AG04450 (cell line): ENCODE data around the gene DEAF1. TPM values are rescaled to one million over a fixed set of nuclear protein-coding genes. Genes with fewer than 3 reads are reported as not detected.

Experiments used
- CTCF ChIA-PET: fragments of 300-600, 350-600 bp; formaldehyde crosslinking; extraction: SDS; loops from one replicate; lab custom pipeline; 2022; ENCODE audit warnings: antibody characterized with exemption, inconsistent platforms; lab: Charles Lee
- POLR2A ChIA-PET: fragments of 350-600 bp; formaldehyde crosslinking; extraction: SDS; loops from one replicate; lab custom pipeline; 2021; ENCODE audit warnings: antibody characterized with exemption, inconsistent platforms; lab: Yijun Ruan, JAX
- DNase-seq: peaks from one replicate; pipeline ENCODE4 v3.0.0-alpha.2; 2011; ENCODE audit warnings: low read depth, low spot score
- H3K27ac ChIP-seq: one replicate; pipeline ENCODE4 v1.5.1; 2012; ENCODE audit warnings: low read depth, low read length, control low read depth
- H3K27me3 ChIP-seq: one replicate; pipeline ENCODE4 v1.6.0; 2012; ENCODE audit warnings: low read length; ENCODE audit not compliant: control insufficient read depth, insufficient read depth
- H3K4me3 ChIP-seq: 2 replicates; pipeline ENCODE4 v1.5.1; 2011; ENCODE audit warnings: mild to moderate bottlenecking, low read depth, low read length, control low read depth
- H3K9me3 ChIP-seq: 2 replicates; pipeline ENCODE4 v1.5.1; 2012; ENCODE audit warnings: low read length; ENCODE audit not compliant: control insufficient read depth, insufficient read depth
- polyA plus RNA-seq: library from polyadenylated mRNA; depleted of rRNA; stranded (reverse); fragments of >200 nt; gene quantifications from 2 replicates; pipeline ENCODE4 v1.2.3, GENCODE V29; 2011
- TF ChIP-seq, protein P1 (sequence below): IDR thresholded peaks from 2 replicates; pipeline ENCODE4 v1.5.1; 2011; ENCODE audit warnings: low read depth, low read length, control low read depth, inconsistent platforms

The DEAF1 gene
- polyA plus RNA-seq, 1 experiment = 13.0 TPM

DNA sequence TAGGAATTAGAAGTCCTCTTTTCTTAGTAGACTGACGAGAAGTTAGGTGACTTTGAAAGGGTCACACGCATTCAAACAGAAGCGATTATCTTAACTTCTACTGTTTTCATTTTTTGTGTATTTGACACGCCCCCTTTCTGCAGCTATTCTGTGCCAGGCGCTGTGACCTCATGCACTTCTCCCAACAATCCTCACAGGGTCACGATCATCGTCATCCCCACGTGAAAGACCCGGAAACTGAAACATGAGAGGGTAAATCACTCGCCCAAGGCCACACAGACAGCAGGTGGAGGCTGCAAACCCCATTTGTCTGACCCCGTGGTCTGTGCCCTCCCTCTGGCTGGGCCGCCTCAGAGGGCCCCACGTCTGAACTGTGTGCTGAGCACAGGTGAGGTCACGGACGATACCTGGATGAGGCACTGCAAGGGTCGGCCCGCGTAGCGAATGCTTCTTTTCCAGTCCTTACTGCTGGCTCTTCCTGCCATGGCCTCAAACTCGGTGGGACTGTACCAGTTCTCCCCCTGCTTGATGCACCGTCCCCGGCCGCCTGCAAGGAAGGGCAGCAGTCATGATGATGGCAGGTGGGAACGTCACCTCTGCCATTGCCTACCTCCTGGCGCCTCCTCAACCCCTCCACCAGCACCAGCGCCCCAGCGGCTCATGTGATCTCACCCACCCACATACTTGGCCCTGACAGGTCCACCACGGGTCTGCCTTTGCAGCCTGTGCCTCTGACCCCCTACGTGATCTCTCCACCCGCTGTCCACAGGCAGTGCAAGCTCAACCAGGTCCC lies 8.4 kb downstream of the DEAF1 start:
- H3K27me3 ChIP-seq = no peaks in the 10 kb centered on the region
- H3K4me3 ChIP-seq = no peak overlapping the region
- TF ChIP-seq, protein P1, sequence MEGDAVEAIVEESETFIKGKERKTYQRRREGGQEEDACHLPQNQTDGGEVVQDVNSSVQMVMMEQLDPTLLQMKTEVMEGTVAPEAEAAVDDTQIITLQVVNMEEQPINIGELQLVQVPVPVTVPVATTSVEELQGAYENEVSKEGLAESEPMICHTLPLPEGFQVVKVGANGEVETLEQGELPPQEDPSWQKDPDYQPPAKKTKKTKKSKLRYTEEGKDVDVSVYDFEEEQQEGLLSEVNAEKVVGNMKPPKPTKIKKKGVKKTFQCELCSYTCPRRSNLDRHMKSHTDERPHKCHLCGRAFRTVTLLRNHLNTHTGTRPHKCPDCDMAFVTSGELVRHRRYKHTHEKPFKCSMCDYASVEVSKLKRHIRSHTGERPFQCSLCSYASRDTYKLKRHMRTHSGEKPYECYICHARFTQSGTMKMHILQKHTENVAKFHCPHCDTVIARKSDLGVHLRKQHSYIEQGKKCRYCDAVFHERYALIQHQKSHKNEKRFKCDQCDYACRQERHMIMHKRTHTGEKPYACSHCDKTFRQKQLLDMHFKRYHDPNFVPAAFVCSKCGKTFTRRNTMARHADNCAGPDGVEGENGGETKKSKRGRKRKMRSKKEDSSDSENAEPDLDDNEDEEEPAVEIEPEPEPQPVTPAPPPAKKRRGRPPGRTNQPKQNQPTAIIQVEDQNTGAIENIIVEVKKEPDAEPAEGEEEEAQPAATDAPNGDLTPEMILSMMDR = no peak
- CTCF ChIA-PET = no interaction called here
- H3K27ac ChIP-seq = no peak overlapping the region
- DNase-seq = no peak
- POLR2A ChIA-PET = no interaction called here
- no peaks in the 10 kb centered on the region; the same call in 1 of the 2 replicates for H3K9me3 ChIP-seq

DNA sequence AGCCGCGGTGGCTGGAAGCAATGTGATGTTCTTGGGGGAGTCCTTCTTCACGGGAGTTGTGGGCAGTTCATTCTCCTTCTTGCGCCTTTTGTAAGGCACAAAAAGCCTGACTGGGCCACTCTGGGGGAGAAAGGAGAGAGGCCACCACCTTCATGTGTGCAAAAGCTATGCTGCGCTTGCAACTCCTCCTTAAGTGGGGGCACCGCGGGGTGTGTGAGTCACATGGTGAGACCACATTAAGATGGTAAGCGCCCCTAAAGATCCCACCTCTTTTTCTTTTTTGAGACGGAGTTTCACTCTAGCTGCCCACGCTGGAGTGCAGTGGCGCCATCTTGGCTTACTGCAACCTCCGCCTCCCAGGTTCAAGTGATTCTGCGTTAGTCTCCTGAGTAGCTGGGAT lies 14.1 kb downstream of the DEAF1 start:
- ChIA-PET POLR2A (no interaction called here), CTCF (no interaction called here)
- Histone ChIP-seq H3K9me3 (no peaks in the 10 kb centered on the region; the same call in 1 of the 2 replicates), H3K4me3 (no peak overlapping the region), H3K27ac (no peak overlapping the region), H3K27me3 (no peaks in the 10 kb centered on the region)
- TF ChIP-seq, protein P1 = no peak
- DNase-seq = no peak

DNA sequence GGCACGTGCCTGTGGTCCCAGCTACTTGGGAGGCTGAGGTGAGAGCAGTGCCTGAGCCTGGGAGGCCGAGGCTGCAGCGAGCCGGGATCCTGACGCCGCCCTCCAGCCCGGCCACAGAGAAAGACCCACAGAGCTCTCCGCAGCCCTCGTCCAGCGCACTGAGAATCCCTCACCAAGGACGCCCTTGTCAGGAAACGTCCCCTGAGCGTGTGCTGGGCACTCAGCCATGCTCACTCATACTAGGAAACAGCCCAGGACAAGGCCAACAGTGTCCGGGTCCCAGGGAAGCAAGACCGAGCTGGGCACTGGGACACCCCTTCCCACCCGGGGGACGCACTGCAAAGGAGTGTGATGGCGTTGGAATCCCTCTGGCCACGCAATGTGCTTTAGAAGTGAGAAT lies 14.5 kb downstream of the DEAF1 start:
- Histone ChIP-seq H3K27ac (no peak overlapping the region), H3K27me3 (no peaks in the 10 kb centered on the region), H3K9me3 (no peaks in the 10 kb centered on the region; the same call in 1 of the 2 replicates), H3K4me3 (no peak overlapping the region)
- ChIA-PET POLR2A (no interaction called here), CTCF (no interaction called here)
- no peak for DNase-seq
- TF ChIP-seq, protein P1 = no peak

DNA sequence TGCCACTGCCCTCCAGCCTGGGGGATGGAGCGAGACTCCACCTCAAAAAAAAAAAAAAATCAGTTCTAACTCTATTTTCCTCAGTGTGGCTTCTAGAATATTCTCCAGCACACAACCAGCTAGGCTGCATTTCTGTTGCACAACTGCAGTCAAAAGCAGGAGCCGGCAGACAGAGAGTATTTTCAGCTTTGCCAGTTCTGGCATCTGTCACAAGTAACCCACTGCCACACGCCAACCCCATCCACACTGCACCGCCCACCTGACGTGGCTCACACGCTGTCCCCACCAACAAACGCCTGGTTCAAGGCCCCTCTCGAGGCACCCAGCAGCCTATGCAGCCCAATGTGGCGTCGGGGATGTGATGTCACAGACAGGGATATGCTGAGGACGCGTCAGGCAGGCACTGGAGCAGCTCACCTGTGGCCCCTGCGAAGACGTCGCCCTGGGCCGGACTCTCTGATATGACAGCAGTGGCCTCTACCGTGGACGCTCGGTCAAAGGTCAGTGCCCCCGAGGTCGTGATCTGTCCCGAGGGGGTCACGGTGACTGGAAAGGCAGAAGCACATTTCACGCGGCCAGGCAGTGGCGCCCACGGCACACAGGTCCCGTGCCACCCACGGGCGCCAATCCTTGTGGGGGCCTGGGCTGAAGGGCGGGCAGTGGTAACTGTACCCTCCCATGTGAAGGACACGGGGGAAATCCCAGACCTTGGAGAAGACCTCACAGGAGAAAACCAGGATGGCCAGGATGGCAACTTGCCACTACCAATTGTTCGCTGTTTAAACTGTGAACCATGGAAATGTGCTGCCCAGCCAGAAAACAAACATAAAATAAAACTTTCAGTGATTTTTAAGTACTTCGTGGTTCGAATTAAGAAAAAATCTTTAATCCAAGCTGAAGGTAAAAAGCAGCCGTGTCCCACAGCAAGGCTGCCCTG lies 15.5 kb downstream of the DEAF1 start:
- no peak for DNase-seq
- ChIA-PET POLR2A (no interaction called here), CTCF (no interaction called here)
- Histone ChIP-seq H3K27me3 (no peaks in the 10 kb centered on the region), H3K4me3 (no peak overlapping the region), H3K9me3 (no peaks in the 10 kb centered on the region; the same call in 1 of the 2 replicates), H3K27ac (no peak overlapping the region)
- TF ChIP-seq, protein P1 = no peak
